ENCODE results near the gene SPIN2B.
"Not testable (repeated sequence)": the region's sequence is repeated elsewhere in the genome, so short reads cannot be mapped to it uniquely, and the experiment has no call there.

Gene SPIN2B

GRCh38 chrX:57121162-57121755 lies at the start of gene SPIN2B:
Gene SPIN2B, minus strand, starts transcription at chrX:57121548.
- peak; percentile 88 for DNase-seq

- DNase-seq = peak; percentile 1
Observed at GRCh38 chrX:57156397-57157049, 35.2 kb upstream of the SPIN2B start.

GRCh38 chrX:57155171-57155570 lies 33.8 kb upstream of the SPIN2B start:
- DNase-seq = no peak

GRCh38 chrX:57152222-57152621 lies 30.9 kb upstream of the SPIN2B start:
- not testable (repeated sequence) for DNase-seq

- DNase-seq = no peak
Observed at GRCh38 chrX:57138674-57139073, 17.3 kb upstream of the SPIN2B start.

- DNase-seq = no peak
Observed at GRCh38 chrX:57137501-57137900, 16.2 kb upstream of the SPIN2B start.

GRCh38 chrX:57137073-57137472 lies 15.7 kb upstream of the SPIN2B start, which contains the start of gene SPIN2A:
Gene SPIN2A, minus strand, starts transcription at chrX:57137397. Its CDS starts 800 bp downstream, at chrX:57136597.
- DNase-seq = not testable (repeated sequence)

- DNase-seq = not testable (repeated sequence)
Observed at GRCh38 chrX:57136589-57136988, 15.2 kb upstream of the SPIN2B start.

- no peak for DNase-seq
Observed at GRCh38 chrX:57135287-57135686, 13.9 kb upstream of the SPIN2B start.

- no peak for DNase-seq
Observed at GRCh38 chrX:57134702-57135101, 13.4 kb upstream of the SPIN2B start.

GRCh38 chrX:57133706-57134105 lies 12.4 kb upstream of the SPIN2B start:
- DNase-seq = no peak

- DNase-seq = not testable (repeated sequence)
Observed at GRCh38 chrX:57133284-57133683, 11.9 kb upstream of the SPIN2B start.

- no peak for DNase-seq
Observed at GRCh38 chrX:57132046-57132445, 10.7 kb upstream of the SPIN2B start.

- no peak for DNase-seq
Observed at GRCh38 chrX:57121816-57122215, 468 bp upstream of the SPIN2B start.

GRCh38 chrX:57120619-57121161 lies 658 bp downstream of the SPIN2B start:
- not testable (repeated sequence) for DNase-seq

- DNase-seq = no peak
Observed at GRCh38 chrX:57119416-57119815, 1.9 kb downstream of the SPIN2B start.

- DNase-seq = not testable (repeated sequence)
Observed at GRCh38 chrX:57117566-57117965, 3.8 kb downstream of the SPIN2B start.

GRCh38 chrX:57104921-57105398 lies 16.4 kb downstream of the SPIN2B start:
- DNase-seq = no peak

GRCh38 chrX:57104406-57104805 lies 16.9 kb downstream of the SPIN2B start:
- no peak for DNase-seq

- DNase-seq = no peak
Observed at GRCh38 chrX:57103489-57103888, 17.9 kb downstream of the SPIN2B start.

- DNase-seq = not testable (repeated sequence)
Observed at GRCh38 chrX:57102918-57103317, 18.4 kb downstream of the SPIN2B start.

- no peak for DNase-seq
Observed at GRCh38 chrX:57083143-57083542, 38.2 kb downstream of the SPIN2B start.

GRCh38 chrX:57074458-57074857 lies 46.9 kb downstream of the SPIN2B start:
- no peak for DNase-seq
